HEK293 (cell line): Measurements from ENCODE around the gene HK2.

Source experiments
- CTCF ChIP-seq: fragments of 450-650 bp; formaldehyde crosslinking; IDR thresholded peaks from 2 replicates; pipeline ENCODE4 v1.5.1; 2016; ENCODE audit warnings: missing biosample characterization, missing genetic modification characterization
- KLF9 ChIP-seq: fragments of 450-650 bp; formaldehyde crosslinking; IDR thresholded peaks from 2 replicates; pipeline ENCODE4 v1.5.1; 2016; ENCODE audit warnings: missing biosample characterization, missing genetic modification characterization, low read depth

DNA sequence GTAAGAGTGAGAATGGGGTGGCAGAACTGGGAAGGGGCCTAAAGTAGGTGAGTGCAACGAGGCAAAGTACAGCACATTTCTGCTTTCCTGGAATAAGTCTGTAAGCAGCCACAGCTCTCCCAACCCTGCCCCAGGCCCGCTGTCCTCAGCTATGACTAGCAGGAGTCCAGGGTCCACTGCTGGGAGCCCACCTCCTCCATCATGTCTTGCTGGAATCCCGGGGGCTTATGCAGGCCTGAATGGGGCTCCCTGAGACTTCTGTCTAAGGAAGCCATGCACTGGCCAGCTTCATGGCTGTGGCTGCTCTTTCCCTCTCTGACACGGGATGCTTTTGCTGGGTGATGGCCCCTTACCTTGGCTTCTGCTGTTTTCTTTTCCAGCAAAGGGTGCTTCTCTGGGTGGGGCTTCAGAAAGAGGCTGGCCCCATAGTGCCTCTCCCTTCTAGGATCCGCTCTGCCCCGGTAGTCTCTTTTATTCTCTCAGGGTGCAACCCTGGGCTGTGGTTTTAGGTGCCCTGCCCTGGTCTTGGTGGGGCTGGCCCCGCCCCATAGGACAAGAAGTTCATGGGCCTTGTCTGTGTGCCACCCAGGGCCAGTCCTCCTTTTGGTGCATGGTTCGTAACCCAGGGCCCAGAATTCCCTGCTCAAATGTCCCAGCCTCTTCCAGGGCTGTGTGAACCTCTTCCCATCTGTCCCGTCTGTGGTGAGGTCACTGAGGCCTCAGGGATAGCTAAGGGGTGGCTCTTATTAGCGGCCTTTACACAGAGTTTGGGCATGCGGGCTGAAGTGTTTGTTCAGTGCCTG lies 90.7 kb downstream of the HK2 start:
- TF ChIP-seq KLF9 (tag by site-specific recombination): no peak
- TF ChIP-seq CTCF: no peak
